ENCODE measurements around the gene PLXNA3.

DNA sequence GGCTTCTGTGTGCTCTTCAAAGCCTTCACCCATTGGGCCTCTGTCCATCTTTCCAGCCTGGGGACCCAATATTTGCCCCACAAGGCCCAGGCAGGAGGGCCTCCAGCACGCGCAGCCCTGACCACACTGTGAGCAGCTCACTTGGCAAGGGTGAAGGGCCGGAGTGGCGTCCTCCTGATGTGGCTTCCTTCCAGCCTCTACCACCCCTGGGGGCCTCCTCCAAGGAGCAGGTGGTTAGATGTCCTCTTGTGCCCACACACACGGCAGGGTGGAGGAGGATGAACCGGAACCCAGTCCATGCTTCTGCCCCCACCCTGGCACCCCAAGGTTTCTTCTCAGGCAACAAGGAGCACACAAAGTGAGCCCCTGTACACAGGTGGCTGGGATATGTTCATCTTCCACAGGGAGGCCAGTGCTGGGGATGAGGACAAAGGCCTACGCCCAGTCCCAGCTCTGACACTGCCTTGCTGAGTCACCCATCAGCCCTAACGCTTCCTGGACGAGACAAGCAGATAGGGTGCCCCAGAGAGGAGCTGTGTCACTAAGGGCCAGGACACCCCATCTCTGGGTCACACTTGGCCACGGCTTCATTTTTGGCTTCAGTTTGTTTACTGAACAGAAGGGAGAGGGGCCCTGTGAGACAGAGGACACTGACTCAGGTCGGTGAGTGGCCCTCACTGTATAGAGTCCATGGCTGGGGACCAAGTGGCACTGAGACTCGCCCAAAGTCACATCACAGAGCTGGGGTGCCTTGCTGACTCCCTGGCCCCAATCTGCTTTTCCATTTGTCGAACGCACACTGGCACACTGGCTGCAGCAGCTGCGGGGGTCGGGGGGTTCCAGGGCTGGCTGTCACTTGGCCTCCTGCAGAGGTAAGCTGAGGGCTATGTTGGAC lies 26.4 kb downstream of the PLXNA3 start:
- TF ChIP-seq EZH2 (IDR thresholded peaks at IDR 0.05; ENCODE audit: insufficient read depth, poor library complexity, severe bottlenecking) (no peak), EZH2phosphoT487 (IDR thresholded peaks at IDR 0.05; ENCODE audit: insufficient read depth, low read depth) (no peak)
